HG03354 (cell line): ENCODE results near the gene PDSS2.
"Not testable (repeated sequence)": the region's sequence is repeated elsewhere in the genome, so short reads cannot be mapped to it uniquely, and the experiment has no call there.

Source experiments
- ATAC-seq: cut with Tn5 transposase; IDR thresholded peaks from one replicate; pipeline ENCODE4 v1.9.1; 2021; ENCODE audit warnings: mild to moderate bottlenecking; ENCODE audit not compliant: unreplicated experiment, poor library complexity, severe bottlenecking

PDSS2 gene

DNA sequence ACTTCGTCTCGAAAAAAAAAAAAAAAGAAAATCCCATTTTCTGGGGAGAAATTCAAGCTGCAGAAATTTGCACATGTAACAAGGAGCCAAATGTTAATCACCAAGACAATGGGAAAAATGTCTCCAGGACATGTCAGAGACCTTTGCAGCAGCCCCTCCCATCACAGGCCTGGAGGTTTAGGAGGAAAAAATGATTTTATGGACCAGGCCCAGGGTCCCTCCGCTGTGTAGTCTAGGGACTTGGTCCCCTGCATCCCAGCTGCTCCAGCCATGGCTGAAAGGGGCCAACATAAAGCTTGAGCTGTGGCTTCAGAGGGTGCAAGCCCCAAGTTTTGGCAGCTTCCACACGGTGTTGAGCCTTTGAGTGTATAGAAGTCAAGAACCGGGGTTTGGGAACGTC lies 33.4 kb downstream of the PDSS2 start:
- not testable (repeated sequence) for ATAC-seq

DNA sequence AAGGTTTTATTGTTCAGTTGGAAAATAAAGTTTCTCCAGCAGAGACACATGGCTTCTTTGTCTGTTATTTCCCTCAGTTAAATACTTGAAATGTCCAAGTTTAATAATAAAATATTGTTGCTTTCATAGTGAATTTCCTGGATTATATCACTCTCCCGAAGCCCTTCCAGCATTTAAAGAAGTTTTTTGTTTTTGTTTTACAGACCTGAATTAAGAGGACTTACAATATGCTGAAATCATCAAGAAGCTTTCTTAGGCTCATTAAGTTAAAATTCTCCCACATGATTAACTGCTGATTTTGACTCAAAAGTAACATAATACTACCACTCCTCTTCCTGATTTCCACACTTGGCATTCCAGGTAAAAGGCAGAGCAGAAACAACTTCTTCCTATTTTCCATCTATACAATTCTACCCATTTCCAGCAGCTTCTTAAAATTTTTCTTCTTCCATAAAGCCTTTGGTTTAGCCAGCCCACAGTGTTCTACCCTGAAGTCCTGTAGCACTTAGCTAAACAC lies 35.8 kb downstream of the PDSS2 start:
- no peak for ATAC-seq

DNA sequence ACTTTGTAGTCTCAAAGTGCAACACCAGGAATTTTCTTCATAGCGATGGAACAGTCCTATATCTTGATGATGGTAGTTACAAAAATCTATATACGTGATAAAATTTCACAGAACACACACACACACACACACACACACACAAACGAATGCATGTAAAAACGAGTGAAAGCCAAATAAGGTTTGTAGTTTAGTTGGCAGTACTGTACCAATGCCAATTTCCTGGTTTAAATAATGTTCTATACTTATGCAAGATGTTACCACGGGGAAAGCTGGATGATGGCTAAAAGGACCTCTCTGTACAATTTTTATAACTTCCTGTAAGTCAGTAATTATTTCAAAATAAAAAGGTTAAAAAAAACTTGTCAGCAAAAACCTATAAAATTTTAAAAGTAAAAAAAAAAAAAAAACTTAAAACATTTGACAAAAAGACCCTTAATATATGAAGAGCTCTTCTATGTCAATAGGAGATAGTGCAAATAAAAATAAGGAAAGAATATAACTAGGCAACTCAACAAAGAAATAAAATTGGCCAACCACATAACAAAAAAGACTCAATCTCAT lies 37.6 kb downstream of the PDSS2 start:
- ATAC-seq, result no peak

DNA sequence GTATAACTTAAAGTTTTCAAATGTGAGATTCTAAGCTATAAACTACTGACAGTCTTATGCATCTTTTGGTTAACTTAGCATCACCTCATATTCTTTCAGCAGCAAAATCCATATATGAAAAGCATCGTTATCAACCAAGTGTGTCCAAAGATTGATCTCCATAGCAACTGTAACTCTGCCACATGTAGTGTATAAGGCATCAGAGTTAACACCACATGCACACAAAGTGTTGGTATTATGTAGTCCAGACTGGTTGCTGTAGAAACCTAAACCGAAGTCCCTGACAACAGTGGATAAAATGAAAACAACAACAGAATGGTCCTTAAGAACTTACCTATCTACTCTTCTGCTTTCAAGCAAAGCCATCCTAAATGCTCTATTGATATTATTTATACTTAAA lies 39.6 kb downstream of the PDSS2 start:
- no peak for ATAC-seq

DNA sequence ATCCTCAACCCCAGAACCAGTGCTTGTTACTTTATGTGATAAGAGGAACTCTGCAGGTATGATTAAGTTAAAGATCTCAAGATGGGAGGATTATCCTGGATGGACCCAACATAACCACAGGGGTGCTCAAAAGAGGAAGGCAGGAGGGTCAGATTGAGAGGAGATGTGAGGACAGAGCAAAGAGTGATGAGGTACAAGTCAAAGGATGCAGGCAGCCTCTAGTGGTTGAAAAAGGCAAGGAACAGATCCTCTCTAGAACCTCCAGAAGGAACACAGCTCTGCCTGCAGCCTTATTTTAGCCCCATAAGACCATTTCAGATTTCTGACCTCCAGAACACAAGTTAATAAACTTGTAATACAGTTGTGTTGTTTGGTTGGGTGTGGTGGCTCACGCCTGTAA lies 41.2 kb downstream of the PDSS2 start:
- ATAC-seq, result no peak

DNA sequence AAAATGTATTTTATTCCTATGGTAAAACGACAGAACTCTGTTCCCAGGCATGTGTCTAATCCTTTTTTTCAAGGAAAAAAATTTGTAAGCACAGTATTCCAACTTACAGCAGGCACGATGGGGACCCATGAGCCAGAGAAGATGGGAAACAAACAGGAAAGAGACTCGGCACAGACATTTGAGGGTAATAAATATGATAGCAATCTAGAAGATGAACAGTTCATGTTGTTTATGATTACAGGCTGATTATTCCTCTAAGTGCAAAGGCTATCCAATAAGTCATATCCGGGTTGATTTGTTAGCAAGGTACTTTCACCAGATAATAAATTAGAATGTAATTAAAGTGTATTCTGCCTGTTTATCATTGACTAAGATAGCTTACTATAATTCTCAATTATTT lies 43.2 kb downstream of the PDSS2 start:
- no peak for ATAC-seq

DNA sequence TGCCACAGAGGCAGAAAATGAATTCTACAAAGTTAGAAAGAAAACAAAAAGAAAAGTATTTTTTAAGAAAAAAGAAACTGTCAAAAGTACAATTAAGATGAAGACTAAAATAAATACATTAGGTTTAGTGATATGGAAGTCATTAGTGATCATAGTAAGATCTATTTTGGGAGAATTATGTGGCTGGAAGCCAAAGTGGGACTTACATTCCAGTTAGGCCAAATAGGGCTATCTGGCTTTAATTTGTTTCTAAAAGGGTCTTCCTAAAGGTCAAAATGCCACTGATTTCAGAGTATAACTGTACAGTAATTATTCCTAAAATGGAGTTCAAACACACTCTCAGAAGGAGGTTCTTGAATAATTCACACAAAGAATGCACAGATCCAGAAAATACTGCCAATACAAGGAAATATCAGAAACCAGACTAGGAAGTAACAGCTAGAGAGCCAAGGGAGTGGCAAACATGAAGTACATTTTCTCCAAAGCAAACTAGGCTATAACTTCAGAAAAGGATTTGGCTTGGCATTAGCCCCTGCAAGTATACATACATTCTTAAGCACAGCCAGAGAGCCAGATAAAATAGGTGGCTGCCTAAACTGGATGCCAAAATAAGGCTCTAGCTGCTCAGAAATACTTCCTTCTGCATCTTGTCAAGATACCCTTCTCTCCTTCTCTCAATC lies 45.3 kb downstream of the PDSS2 start:
- ATAC-seq, result no peak

DNA sequence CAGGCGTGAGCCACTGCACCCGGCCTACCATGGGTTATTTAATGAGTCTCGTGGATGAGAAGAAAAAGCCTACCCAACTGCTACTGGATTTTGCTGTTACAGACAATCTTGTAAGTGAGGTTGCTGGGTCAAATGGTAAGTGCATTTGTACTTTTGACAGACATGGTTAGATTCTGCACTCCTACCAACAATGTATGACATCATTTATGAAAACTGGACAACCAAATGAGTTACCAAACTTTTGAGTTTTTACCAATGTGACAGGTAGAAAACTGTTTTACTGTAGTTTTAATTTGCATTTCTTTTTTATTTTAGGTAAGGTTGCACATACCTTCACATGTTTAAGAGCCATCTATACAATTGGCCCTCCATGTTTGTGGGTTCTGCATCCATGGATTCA lies 48.2 kb downstream of the PDSS2 start:
- no peak for ATAC-seq

DNA sequence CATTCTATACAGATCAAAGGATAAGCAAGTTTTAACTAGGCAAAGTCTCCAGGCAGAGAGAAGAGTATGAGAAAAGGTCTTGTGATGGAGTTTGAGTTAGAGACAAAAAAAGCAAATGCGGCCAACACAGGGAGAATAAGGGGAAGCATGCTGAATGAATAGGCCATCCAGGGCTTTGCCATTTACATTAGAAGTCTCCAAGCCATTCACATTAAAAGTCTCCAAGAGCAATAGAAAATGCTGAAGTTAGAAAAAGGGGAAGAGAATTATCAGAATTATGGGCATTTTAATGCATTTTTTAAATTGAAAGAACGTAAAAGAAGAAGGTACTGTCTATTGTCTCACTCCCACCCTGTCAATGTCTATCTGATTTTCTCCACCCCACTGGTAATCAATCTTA lies 49.4 kb downstream of the PDSS2 start:
- ATAC-seq, result no peak

DNA sequence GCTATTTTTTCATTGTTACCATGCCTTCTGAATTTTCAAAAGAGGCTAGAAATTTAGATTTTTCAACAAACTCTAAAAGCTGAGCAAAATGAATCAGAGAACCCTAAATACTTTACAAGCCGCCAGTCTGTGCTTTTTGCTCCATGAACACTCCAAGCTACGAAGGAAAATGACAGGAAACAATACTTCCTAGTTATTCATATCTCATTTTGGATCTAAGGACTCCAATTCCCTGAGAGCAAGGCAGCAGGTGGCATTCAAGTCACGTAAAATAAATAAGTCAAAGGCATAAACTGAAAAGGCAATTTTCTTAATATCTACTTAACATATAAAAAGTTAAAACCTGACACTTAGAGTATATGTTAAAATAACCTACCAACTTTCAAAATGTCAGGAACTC lies 50.6 kb downstream of the PDSS2 start:
- ATAC-seq, result no peak

DNA sequence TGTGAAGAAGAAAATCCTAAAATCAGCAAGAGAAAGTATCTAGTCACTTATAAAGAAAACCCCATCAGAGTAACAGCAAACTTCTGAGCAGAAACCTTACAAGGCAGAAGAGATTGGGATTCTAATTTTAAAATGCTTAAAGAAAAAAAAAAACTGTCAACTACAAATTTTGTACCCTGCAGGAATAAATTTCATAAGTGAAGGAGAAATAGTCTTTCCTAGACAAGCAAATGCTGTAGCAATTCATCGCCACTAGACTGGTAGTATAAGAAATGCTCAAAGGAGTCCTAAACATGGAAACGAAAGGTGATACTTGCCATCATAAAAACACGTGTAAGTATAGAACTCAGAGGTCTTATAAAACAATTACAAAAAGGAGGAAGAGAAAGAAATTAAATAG lies 54.4 kb downstream of the PDSS2 start:
- ATAC-seq, result no peak

DNA sequence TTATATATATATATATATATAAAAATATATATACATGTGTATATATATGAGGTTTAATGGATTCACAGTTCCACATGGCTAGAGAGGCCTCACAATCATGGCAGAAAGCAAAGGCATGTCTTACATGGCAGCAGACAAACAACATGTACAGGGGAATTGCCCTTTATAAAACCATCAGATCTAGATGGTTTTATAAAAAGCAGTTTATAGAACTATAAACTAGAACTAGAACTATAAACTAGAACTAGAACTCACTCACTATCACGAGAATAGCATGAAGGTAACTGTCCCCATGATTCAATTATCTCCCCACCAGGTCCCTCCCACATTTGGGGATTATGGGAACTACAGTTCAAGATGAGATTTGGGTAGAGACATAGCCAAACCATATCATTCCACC lies 56.8 kb downstream of the PDSS2 start:
- ATAC-seq, result no peak

DNA sequence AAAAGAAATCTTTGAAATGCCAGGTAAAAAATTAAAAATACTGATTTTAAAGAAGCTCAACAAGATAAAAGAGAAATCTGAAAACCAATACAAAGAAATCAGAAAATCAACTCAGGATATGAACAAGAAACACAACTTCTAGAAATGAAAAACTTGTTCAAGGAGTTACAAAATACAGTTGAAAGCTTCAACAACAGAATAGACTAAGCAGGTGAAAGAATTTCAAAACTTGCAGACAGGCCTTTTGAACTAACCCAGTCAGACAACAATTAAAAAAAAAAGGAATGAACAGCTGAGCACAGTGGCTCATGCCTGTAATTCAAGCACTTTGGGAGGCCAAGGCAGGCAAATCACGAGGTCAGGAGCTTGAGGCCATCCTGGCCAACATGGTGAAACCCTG lies 57.8 kb downstream of the PDSS2 start:
- no peak for ATAC-seq

DNA sequence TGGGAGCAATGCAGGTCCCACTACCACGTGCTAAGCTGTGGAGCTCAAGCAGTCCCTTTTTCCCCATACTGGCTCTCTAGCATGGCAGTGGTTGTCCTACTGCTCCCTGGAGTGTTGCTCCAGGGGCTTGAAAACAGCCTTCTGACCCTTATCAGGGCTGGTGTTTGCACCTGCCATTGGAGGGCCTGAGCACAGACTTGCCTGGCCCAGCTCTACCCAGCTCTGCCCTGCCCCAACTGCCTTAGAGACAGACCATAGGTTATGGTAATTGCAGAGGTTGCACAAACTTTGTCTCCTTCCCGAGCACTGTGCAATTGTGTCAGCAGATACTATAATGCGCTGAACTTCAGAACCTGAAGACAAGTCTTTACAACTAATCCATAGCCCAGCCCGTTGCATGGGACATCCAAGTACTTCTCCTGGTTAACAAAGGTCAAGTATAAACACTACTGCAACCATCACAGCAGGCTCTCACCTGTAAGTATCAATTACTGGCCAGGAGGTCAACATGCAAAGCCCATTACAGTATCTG lies 58.7 kb downstream of the PDSS2 start:
- no peak for ATAC-seq

DNA sequence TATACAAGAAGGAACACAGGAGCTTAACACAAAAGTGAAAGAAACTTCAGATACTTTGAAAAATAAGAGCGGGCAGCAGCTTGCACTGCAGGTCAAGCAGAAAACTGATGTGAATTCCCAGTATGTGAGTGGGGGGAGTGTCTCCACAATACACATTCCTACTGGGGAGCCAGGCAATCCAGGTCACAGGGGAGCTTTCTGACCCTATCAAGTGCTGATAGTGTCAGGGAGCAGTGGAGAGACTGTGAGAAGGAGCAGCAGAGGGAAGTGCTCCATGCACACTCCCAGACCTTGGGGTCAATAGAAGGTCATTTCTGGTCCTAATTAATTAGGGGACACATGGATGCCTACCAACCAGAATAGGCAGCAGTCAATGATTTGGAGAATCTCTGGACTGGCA lies 59.4 kb downstream of the PDSS2 start:
- ATAC-seq, result no peak

DNA sequence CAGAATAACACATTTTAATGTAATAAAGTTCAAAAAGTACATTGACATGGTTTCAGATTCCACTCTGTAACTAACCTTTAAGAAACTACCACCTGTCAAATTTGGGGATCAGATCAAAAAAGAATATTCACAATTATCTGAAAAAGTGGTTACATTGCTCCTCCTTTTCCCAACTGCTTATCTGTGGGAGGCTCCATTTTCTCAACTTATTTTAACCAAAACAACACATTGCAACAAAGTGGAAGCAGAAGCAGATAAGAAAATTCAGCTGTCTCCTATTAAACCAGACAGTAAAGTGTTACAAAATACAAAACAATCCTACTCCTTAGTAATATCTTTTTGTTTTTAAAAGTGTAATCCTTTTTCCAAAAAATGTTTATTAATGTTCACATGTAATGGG lies 61.4 kb downstream of the PDSS2 start:
- no peak for ATAC-seq

DNA sequence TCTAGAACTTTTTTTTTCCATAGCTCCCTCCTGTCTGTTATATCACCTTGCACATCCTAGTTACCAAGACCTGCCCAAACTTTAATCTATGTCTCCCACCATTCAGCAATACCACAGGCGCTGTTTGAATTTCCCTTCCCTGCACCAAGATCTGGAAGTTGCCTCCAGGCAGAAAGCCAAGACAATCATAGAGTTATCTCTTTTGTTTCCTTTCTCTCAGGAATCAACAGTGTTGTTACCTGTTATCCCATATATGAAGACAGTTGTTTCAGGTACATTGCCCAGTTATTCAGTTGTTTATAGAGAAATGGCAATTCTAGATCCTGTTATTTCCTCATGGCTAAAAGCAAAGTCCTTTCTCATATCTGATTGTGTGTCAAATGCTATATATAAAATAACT lies 63.2 kb downstream of the PDSS2 start:
- ATAC-seq, result no peak

DNA sequence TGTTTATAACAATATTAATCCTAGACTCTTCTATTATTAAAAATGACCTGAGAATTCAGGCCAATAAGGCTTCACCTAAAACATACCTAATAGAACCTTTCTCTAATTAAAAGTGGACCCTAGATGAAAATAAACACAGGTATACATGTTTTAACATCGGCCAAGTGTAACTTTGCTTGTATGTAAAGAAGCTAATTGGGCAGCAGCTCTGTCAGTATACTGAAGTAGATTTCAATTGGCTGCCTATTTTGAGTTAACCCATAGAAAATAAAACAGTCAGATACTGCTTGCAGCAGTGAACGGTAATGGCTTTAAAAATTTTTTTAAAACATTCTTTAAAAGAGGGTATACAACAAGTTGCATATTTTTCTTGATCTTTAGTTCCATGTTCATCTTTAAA lies 67.3 kb downstream of the PDSS2 start:
- no peak for ATAC-seq

DNA sequence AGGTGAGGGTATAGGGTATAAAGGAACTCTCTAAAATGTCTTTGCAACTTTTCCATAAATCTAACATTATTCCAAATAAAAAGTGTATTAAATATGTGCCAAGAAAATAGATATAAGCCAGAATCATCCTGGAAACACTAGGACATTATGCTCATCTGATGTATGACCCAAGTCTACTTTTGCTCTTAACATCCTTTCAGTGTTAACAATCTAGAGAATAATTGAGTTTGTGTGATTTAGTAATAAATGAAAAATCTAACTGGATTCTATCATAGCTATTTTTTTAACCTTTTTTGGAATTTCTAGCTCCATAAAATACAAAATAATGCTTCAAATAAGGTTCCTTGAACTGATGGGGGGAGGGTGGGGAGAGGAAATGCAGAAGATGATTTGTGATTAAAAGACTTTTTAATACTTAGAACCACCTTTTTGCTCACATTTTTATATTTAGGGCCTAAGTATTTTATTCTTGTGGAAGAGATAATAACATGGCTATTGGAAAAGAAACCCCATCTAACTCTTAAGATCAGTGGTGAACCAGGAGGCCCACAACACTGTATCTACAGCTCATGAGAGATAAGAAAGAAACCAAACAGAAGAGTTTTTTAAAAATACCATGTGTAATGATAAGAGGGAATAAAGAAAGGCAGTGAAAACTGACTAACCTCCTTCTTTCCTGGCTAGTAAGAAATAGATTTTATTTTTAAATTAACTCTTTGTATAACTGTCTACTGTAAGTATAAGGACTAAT lies 68.5 kb downstream of the PDSS2 start:
- ATAC-seq, result no peak

DNA sequence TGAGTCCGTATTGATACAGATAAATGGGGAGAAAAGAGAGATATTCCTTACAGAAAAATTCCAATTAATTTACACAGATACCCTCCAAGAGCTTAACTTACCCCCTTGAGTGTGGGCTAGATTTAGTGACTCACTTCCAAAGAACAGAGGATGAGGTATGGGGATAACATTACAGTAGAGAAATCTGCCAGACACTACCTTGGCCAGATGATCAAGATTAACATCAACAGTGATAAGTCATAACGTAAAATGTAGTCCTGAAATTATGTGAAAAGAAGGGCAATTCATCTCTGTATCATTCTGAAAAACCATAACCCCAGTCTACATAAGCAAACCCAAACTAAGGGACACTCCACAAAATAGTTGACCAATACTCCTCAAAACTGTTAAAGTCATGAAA lies 69.3 kb downstream of the PDSS2 start:
- no peak for ATAC-seq

DNA sequence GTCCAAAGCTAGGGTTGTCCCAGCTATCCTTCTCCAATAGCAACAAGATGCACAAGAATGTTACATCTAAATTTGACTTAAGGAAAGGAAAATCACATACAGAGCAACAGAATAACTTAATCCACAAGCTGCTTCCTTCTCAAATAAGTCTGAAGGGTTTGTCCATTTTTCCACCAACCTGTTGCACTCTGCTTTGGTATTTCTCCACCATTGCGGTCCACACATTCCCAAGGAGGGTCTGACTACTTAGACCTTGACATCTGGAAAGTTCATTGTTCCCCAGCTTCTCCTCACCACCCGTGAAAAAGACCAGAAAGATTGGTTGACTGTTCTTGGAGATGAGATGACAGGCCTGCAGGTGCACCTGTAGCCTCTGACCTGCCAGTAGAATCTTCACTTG lies 72.5 kb downstream of the PDSS2 start:
- ATAC-seq, result no peak
